HepG2 (cell line): ENCODE measurements around the gene KIAA0232. TPM values are rescaled to one million over a fixed set of nuclear protein-coding genes. Genes with fewer than 3 reads are reported as not detected.

Experiments used
- AGO2 ChIP-seq: fragments of 200-400 bp; formaldehyde crosslinking; optimal IDR thresholded peaks from 2 replicates; pipeline ENCODE3; 2017; ENCODE audit warnings: mild to moderate bottlenecking, low read depth, low read length, moderate library complexity
- ATM ChIP-seq: fragments of 450-650 bp; IDR thresholded peaks from 2 replicates; pipeline ENCODE4 v1.7.1; 2017; ENCODE audit warnings: mild to moderate bottlenecking, borderline replicate concordance
- BCLAF1 ChIP-seq: fragments of 450-650 bp; IDR thresholded peaks from 2 replicates; pipeline ENCODE4 v1.6.1; 2017; ENCODE audit warnings: mild to moderate bottlenecking
- CEBPB ChIP-seq: IDR thresholded peaks from 2 replicates; pipeline ENCODE4 v1.6.1; 2011; ENCODE audit warnings: low read depth, low read length, improper control_type of control experiment, borderline replicate concordance
- CREM ChIP-seq, 2 experiments: sonication (generic) in 1 of 2; formaldehyde crosslinking in 1 of 2; IDR thresholded peaks; 2 replicates each; pipeline versions ENCODE4 v1.4.0 to v1.6.1; 2016 to 2020; ENCODE audit warnings: antibody characterized with exemption in 1 of 2, mild to moderate bottlenecking in 1 of 2, missing genetic modification reagents in 1 of 2
- EZH2 ChIP-seq: conservative IDR thresholded peaks from 2 replicates; pipeline ENCODE4 v1.6.1; 2012; ENCODE audit warnings: mild to moderate bottlenecking, low read depth, low read length, moderate library complexity
- GLMP ChIP-seq: sonication (generic); formaldehyde crosslinking; IDR thresholded peaks from 2 replicates; pipeline ENCODE4 v1.9.0; 2021; ENCODE audit warnings: missing genetic modification reagents, mild to moderate bottlenecking, borderline replicate concordance
- MIER2 ChIP-seq: IDR thresholded peaks from 2 replicates; pipeline ENCODE4 v1.6.1; 2016; ENCODE audit warnings: missing biosample characterization, missing genetic modification reagents
- NR2F2 ChIP-seq: IDR thresholded peaks from 2 replicates; pipeline ENCODE4 v1.6.1; 2012; ENCODE audit warnings: low read depth, inconsistent platforms, borderline replicate concordance
- POGZ ChIP-seq: sonication (generic); formaldehyde crosslinking; IDR thresholded peaks from 2 replicates; pipeline ENCODE4 v1.4.0; 2020; ENCODE audit warnings: mild to moderate bottlenecking, missing genetic modification reagents
- RFX5 ChIP-seq: IDR thresholded peaks from 2 replicates; pipeline ENCODE4 v1.6.1; 2011; ENCODE audit warnings: low read depth, low read length, improper control_type of control experiment
- SPEN ChIP-seq: sonication (generic); formaldehyde crosslinking; IDR thresholded peaks from 2 replicates; pipeline ENCODE4 v1.5.1; 2020; ENCODE audit warnings: low read depth, mild to moderate bottlenecking, missing genetic modification reagents
- ZNF253 ChIP-seq: sonication (generic); formaldehyde crosslinking; IDR thresholded peaks from 2 replicates; pipeline ENCODE4 v1.8.0; 2022; ENCODE audit warnings: mild to moderate bottlenecking, missing genetic modification reagents, borderline replicate concordance
- ZNF333 ChIP-seq: sonication (generic); formaldehyde crosslinking; IDR thresholded peaks from 2 replicates; pipeline ENCODE4 v1.4.0; 2020; ENCODE audit warnings: mild to moderate bottlenecking, missing genetic modification reagents, borderline replicate concordance
- ZNF687 ChIP-seq: sonication (generic); formaldehyde crosslinking; IDR thresholded peaks from 2 replicates; pipeline ENCODE4 v1.5.1; 2020; ENCODE audit warnings: mild to moderate bottlenecking, missing genetic modification reagents, moderate library complexity
- ZNF879 ChIP-seq: sonication (generic); formaldehyde crosslinking; IDR thresholded peaks from 2 replicates; pipeline ENCODE4 v1.8.1; 2023; ENCODE audit warnings: missing genetic modification reagents
- polyA plus RNA-seq, 8 experiments: library from polyadenylated mRNA; depleted of rRNA in 3 of 8; stranded (reverse) in 7 of 8; unstranded in 1 of 8; fragments of >200 nt; fragmentation: Illumina TruSeq in 4 of 8; extraction: Trizol in 4 of 8; gene quantifications; 2 replicates each; pipeline versions ENCODE4 v1.2.1 to v1.2.3, GENCODE V29; 2011 to 2016; ENCODE audit warnings: low read depth in 4 of 8, missing spikeins in 1 of 8, mixed read lengths in 1 of 8; ENCODE audit not compliant: insufficient read depth in 1 of 8
- total RNA-seq, 5 experiments: library from RNA; depleted of rRNA; stranded (reverse); fragments of >200 nt; fragmentation: Illumina TruSeq; extraction: Trizol; gene quantifications; 2 replicates each; pipeline ENCODE4 v1.2.3, GENCODE V29; 2016; ENCODE audit warnings: low read depth in 1 of 5
- TF ChIP-seq, protein P1 (sequence below): sonication (generic); formaldehyde crosslinking; IDR thresholded peaks from 2 replicates; pipeline ENCODE4 v1.5.1; 2020; ENCODE audit warnings: missing genetic modification reagents, mild to moderate bottlenecking, borderline replicate concordance
- TF ChIP-seq, protein P2 (sequence below): sonication (generic); formaldehyde crosslinking; conservative IDR thresholded peaks from 2 replicates; pipeline ENCODE4 v1.8.0; 2022; ENCODE audit warnings: mild to moderate bottlenecking, moderate library complexity, missing genetic modification reagents

The KIAA0232 gene
- total and polyA plus RNA-seq, 2 of the 13 experiments (the other 11 are each of a cell fraction or from before 2014, with no cell fraction given) = 7.8 to 17.1 TPM

DNA sequence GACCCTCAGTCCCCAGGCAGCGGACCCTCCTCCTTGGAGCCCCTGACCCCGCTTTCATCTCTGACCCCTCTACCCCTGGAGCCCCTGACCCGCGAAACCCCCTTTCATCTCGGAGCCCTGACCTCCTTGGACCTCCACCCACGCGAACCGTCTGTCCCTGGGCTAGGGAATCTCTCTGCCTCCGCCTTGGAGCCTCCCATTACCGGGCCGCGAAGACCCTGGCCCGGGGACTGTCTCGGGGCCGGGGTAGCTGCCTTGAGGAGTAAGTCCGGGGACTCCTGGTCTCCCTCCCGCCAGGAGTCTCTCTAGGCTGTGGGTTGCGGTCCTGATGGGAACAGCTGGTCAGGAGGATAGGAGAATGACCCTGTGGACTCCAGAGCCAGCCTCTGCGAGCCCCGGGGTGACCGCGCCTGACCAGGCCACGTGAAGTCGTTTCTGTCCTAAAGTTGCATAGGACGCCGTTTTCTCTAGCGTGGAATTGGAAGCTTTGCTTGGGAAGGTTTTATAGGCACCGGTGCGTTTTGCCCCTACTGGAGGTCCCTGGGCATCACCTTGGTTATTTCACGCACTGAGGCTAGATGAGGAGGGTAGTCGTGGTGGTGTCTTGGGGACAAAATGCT lies 127.9 kb downstream of the KIAA0232 start (continued):
- no peak for TF ChIP-seq ATM
- TF ChIP-seq CREM (IDR thresholded peaks at IDR 0.05) = no peak
- TF ChIP-seq CREM (CRISPR knock-in tag; IDR thresholded peaks at IDR 0.05) = no peak
- no peak for TF ChIP-seq GLMP (CRISPR knock-in tag)
- TF ChIP-seq, protein P1, sequence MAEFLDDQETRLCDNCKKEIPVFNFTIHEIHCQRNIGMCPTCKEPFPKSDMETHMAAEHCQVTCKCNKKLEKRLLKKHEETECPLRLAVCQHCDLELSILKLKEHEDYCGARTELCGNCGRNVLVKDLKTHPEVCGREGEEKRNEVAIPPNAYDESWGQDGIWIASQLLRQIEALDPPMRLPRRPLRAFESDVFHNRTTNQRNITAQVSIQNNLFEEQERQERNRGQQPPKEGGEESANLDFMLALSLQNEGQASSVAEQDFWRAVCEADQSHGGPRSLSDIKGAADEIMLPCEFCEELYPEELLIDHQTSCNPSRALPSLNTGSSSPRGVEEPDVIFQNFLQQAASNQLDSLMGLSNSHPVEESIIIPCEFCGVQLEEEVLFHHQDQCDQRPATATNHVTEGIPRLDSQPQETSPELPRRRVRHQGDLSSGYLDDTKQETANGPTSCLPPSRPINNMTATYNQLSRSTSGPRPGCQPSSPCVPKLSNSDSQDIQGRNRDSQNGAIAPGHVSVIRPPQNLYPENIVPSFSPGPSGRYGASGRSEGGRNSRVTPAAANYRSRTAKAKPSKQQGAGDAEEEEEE (CRISPR knock-in tag) = no peak
- TF ChIP-seq SPEN (CRISPR knock-in tag) = no peak
- TF ChIP-seq ZNF253 = no peak
- peak; percentile 75 for TF ChIP-seq AGO2
- TF ChIP-seq ZNF879 (CRISPR knock-in tag) = no peak
- TF ChIP-seq, protein P2, sequence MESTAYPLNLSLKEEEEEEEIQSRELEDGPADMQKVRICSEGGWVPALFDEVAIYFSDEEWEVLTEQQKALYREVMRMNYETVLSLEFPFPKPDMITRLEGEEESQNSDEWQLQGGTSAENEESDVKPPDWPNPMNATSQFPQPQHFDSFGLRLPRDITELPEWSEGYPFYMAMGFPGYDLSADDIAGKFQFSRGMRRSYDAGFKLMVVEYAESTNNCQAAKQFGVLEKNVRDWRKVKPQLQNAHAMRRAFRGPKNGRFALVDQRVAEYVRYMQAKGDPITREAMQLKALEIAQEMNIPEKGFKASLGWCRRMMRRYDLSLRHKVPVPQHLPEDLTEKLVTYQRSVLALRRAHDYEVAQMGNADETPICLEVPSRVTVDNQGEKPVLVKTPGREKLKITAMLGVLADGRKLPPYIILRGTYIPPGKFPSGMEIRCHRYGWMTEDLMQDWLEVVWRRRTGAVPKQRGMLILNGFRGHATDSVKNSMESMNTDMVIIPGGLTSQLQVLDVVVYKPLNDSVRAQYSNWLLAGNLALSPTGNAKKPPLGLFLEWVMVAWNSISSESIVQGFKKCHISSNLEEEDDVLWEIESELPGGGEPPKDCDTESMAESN (CRISPR knock-in tag) = no peak
- no peak for TF ChIP-seq BCLAF1
- 0 out of 2 replicates have a peak, but pooled peaks have one; percentile 31 for TF ChIP-seq ZNF333 (CRISPR knock-in tag)
- TF ChIP-seq MIER2 = no peak
- no peak for TF ChIP-seq POGZ
- no peak for TF ChIP-seq CEBPB
- no peak for TF ChIP-seq RFX5
- TF ChIP-seq EZH2 = no peak
- peak; percentile 70 for TF ChIP-seq NR2F2
- peak; percentile 55 for TF ChIP-seq ZNF687 (CRISPR knock-in tag)
